AG09319 (cell line): ENCODE results near the gene GNL1.
"Not testable (repeated sequence)": the region's sequence is repeated elsewhere in the genome, so short reads cannot be mapped to it uniquely, and the experiment has no call there.

Source experiments
- DNase-seq: peaks from one replicate; pipeline ENCODE4 v3.0.0-alpha.2; 2010; ENCODE audit warnings: low read depth; ENCODE audit errors: extremely low read depth
- CTCF ChIP-seq: IDR thresholded peaks from 2 replicates; pipeline ENCODE4 v1.5.1; 2011; ENCODE audit warnings: low read depth, mild to moderate bottlenecking, inconsistent platforms, low read length, moderate library complexity

GNL1 gene

GRCh38 chr6:30598912-30599624, 42.8 kb upstream of the GNL1 start:
- DNase-seq, result no peak
- TF ChIP-seq CTCF, result no peak

DNA sequence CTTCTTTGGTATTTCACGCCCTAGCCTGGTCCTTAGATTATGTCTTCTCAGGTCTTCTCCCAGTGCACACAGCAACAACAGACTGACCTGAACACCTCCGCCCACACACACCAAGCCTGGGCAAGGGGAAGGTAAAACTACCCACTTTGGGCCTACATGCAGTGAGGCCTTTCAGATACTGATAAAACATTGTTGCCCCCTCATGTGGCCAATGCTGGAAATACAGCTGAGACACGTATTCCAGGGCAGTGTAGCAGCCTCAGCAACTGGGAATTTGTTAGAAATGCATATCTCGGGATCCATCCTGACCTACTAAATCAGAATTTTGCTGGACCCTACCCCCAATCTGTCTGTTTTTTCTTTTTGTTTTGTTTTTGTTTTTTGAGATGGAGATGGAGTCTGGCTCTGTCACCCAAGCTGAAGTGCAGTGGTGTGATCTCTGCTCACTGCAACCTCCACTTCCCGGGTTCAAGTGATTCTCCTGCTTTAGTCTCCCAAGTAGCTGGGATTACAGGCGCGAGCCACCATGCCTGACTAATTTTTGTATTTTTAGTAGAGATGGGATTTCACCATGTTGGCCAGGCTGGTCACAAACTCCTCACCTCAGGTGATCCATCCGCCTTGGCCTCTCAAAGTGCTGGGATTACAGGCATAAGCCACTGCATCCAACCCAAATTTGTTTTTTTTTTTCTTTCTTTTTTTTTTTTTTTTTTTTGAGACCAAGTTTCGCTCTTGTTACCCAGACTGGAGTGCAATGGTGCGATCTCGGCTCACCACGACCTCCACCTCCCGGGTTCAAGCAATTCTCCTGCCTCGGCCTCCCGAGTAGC, 41.2 kb upstream of the GNL1 start:
- DNase-seq, result not testable (repeated sequence)
- TF ChIP-seq CTCF, result peak; percentile 75

- DNase-seq, result no peak
- no peak for TF ChIP-seq CTCF
Measured at GRCh38 chr6:30592287-30592686, 36.0 kb upstream of the GNL1 start.

- no peak for DNase-seq
- no peak for TF ChIP-seq CTCF
Measured at GRCh38 chr6:30591008-30591407, 34.7 kb upstream of the GNL1 start.

GRCh38 chr6:30590509-30590908, 34.2 kb upstream of the GNL1 start:
- DNase-seq, result no peak
- no peak for TF ChIP-seq CTCF

DNA sequence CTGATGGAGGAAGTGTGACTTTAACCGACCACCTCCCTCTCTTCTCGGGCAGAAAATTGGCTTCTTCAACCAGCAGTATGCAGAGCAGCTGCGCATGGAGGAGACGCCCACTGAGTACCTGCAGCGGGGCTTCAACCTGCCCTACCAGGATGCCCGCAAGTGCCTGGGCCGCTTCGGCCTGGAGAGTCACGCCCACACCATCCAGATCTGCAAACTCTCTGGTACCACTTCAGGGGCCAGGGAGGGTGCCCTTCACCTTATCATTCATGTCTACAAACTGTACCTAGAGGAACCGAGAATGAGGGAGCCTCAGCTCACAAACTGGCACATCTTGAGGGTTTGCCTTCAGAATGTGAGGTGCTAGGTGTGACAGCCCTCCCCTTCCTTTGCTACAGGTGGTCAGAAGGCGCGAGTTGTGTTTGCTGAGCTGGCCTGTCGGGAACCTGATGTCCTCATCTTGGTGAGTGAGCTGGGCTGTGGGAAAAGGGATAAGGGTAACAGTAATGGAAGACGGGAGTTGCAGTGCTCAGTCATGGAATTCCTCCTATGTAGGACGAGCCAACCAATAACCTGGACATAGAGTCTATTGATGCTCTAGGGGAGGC, 33.6 kb upstream of the GNL1 start:
- DNase-seq, result no peak
- no peak for TF ChIP-seq CTCF

DNA sequence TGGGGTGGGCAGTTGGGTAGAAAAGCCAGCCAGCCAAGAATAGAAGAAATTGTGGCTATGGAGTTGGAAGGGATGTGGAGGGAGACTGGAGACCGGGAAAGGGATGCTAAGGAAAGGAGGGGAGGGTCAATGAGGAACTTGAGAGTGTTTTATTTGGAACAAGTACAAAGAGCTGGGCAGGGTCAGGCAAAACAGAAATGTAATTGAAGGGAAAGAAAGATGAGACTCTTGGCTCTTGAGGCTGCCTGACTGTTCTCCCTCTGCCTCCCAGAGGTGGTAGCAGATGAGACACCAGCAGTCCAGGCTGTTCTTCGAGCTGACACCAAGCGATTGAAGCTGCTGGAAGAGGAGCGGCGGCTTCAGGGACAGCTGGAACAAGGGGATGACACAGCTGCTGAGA, 27.6 kb upstream of the GNL1 start:
- TF ChIP-seq CTCF, result no peak
- no peak for DNase-seq
